ENCODE results near the gene JAZF1.

DNA sequence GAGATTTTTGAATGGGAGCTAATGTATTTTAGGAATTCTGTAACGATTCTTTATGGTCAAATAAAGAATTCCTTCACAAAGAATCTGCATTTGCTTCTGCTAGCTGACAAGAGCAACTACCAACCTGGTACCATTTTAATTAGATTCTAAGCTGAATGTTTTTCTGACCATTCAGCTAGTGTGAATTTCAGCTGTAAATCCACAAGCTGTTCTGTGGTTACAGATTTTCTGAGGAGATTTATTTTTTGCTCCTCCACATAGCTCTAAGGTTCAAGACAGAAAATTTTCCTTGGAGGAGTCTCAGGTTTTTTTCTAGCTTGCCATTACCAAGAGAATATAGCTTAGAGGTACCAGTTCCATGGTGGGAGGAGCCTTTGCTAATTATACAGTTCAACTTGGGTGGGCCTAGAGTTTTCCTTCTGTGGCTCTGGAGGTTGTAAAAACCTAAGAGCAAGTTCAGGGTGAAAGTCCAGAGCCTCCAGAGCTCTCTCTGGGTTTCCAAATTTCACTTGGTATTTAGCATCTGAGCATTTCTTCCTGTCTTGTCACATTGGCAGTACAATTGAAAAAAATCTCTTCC lies 120.1 kb downstream of the JAZF1 start:
- TF ChIP-seq CTCF (IDR thresholded peaks at IDR 0.05): no peak
- TF ChIP-seq EP300 (IDR thresholded peaks at IDR 0.05): no peak

All from gastroesophageal sphincter (tissue), 3 donors.